DOHH2 (cell line): ENCODE data around the gene DPYD.

Experiments used
- H3F3A ChIP-seq: fragments of 200-600 bp; sonication (generic), shearing (Covaris generic); 2 replicates; pipeline ENCODE4 v1.6.0; 2016; ENCODE audit warnings: antibody characterized with exemption, mild to moderate bottlenecking; ENCODE audit not compliant: control insufficient read depth, insufficient read depth
- H3K27ac ChIP-seq: fragments of 200-600 bp; sonication (generic); 2 replicates; pipeline ENCODE4 v1.5.1; 2014; ENCODE audit warnings: low read depth, mild to moderate bottlenecking, low read length, moderate library complexity
- H3K27me3 ChIP-seq: fragments of 200-600 bp; sonication (generic); 2 replicates; pipeline ENCODE4 v1.6.1; 2014; ENCODE audit warnings: mild to moderate bottlenecking, low read length, mixed read lengths; ENCODE audit not compliant: control insufficient read depth
- H3K36me3 ChIP-seq: fragments of 200-600 bp; sonication (generic); 2 replicates; pipeline ENCODE4 v1.6.1; 2014; ENCODE audit warnings: mild to moderate bottlenecking, low read length, moderate library complexity, mixed read lengths; ENCODE audit not compliant: control insufficient read depth
- H3K4me1 ChIP-seq: fragments of 200-600 bp; sonication (generic); 2 replicates; pipeline ENCODE4 v1.6.1; 2014; ENCODE audit warnings: mild to moderate bottlenecking, low read length, mixed read lengths; ENCODE audit not compliant: control insufficient read depth
- H3K4me2 ChIP-seq: fragments of 200-600 bp; sonication (generic); 2 replicates; pipeline ENCODE4 v1.6.0; 2014; ENCODE audit warnings: mild to moderate bottlenecking, low read length, moderate library complexity
- H3K4me3 ChIP-seq: fragments of 200-600 bp; sonication (generic); 2 replicates; pipeline ENCODE4 v1.5.1; 2014; ENCODE audit warnings: mild to moderate bottlenecking, low read length, mixed read lengths
- H3K79me2 ChIP-seq: fragments of 200-600 bp; sonication (generic); 2 replicates; pipeline ENCODE4 v1.6.1; 2014; ENCODE audit warnings: mild to moderate bottlenecking, low read length, mixed read lengths; ENCODE audit not compliant: control insufficient read depth
- H3K9me2 ChIP-seq: fragments of 200-600 bp; sonication (generic); replicated peaks from 2 replicates; pipeline ENCODE4 v1.6.1; 2014; ENCODE audit warnings: mild to moderate bottlenecking, low read length, mixed read lengths; ENCODE audit not compliant: control insufficient read depth
- H3K9me3 ChIP-seq: fragments of 200-600 bp; sonication (generic); 2 replicates; pipeline ENCODE4 v1.6.1; 2014; ENCODE audit warnings: antibody characterized with exemption, low read length, mixed read lengths; ENCODE audit not compliant: control insufficient read depth, insufficient read depth
- H4K20me1 ChIP-seq: fragments of 200-600 bp; sonication (generic); 2 replicates; pipeline ENCODE4 v1.6.0; 2014; ENCODE audit warnings: low read depth, mild to moderate bottlenecking, antibody characterized with exemption, low read length, moderate library complexity; ENCODE audit not compliant: control insufficient read depth, insufficient read depth
- EZH2phosphoT487 ChIP-seq: fragments of 200-600 bp; sonication (generic); IDR thresholded peaks from 2 replicates; pipeline ENCODE4 v1.6.1; 2017; ENCODE audit warnings: borderline replicate concordance, mild to moderate bottlenecking, antibody characterized with exemption, low read length, moderate library complexity, mixed read lengths
- TF ChIP-seq, protein P1 (sequence below): fragments of 200-600 bp; sonication (generic); IDR thresholded peaks from one replicate; pipeline ENCODE4 v1.5.1; 2014; ENCODE audit warnings: antibody characterized with exemption, mild to moderate bottlenecking, low read depth, low read length; ENCODE audit not compliant: poor library complexity, severe bottlenecking

Gene DPYD

DNA sequence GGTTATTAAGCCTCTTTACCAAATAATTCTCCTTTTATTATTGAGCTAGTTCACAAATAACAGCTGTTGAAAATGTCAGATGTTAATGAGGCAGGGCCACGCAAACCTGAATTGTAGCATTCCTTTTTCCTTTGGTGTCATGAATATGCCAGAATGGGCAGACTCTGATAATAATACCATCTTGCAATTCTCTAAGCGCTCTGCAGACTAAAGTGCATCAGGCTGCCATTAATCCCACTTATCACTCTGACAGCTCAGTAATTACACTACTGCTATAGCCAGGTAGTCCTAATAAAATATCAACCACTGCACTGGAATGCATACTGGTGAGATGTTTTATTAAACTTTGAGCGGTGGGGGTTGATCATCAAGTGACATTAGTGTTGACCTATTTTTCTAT is 177.7 kb downstream of the DPYD start:
- H3K4me1 ChIP-seq = no peaks in the 10 kb centered on the region
- no peaks in the 10 kb centered on the region for H4K20me1 ChIP-seq
- H3F3A ChIP-seq = no peaks in the 10 kb centered on the region
- no peak overlapping the region for H3K27ac ChIP-seq
- no peak overlapping the region for H3K4me3 ChIP-seq
- no peaks in the 10 kb centered on the region for H3K9me3 ChIP-seq
- H3K4me2 ChIP-seq = no peak overlapping the region
- no peaks in the 10 kb centered on the region for H3K27me3 ChIP-seq
- H3K9me2 ChIP-seq = no peaks in the 10 kb centered on the region
- no peaks in the 10 kb centered on the region for H3K36me3 ChIP-seq
- no peak for TF ChIP-seq EZH2phosphoT487
- TF ChIP-seq, protein P1, sequence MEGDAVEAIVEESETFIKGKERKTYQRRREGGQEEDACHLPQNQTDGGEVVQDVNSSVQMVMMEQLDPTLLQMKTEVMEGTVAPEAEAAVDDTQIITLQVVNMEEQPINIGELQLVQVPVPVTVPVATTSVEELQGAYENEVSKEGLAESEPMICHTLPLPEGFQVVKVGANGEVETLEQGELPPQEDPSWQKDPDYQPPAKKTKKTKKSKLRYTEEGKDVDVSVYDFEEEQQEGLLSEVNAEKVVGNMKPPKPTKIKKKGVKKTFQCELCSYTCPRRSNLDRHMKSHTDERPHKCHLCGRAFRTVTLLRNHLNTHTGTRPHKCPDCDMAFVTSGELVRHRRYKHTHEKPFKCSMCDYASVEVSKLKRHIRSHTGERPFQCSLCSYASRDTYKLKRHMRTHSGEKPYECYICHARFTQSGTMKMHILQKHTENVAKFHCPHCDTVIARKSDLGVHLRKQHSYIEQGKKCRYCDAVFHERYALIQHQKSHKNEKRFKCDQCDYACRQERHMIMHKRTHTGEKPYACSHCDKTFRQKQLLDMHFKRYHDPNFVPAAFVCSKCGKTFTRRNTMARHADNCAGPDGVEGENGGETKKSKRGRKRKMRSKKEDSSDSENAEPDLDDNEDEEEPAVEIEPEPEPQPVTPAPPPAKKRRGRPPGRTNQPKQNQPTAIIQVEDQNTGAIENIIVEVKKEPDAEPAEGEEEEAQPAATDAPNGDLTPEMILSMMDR = no peak
- no peaks in the 10 kb centered on the region for H3K79me2 ChIP-seq

- Histone ChIP-seq H3K27me3 (no peaks in the 10 kb centered on the region), H3K36me3 (no peaks in the 10 kb centered on the region), H3K9me3 (no peaks in the 10 kb centered on the region), H3K79me2 (no peaks in the 10 kb centered on the region), H3K4me1 (no peaks in the 10 kb centered on the region), H3K27ac (no peak overlapping the region), H3K9me2 (no peaks in the 10 kb centered on the region), H3K4me3 (no peak overlapping the region), H4K20me1 (no peaks in the 10 kb centered on the region), H3F3A (no peaks in the 10 kb centered on the region), H3K4me2 (no peak overlapping the region)
- TF ChIP-seq, protein P1 = no peak
- no peak for TF ChIP-seq EZH2phosphoT487
These were observed 179.9 kb downstream of the DPYD start for GRCh38 chr1:97740891-97741290.

- H3K27ac ChIP-seq = no peak overlapping the region
- H3F3A ChIP-seq = no peaks in the 10 kb centered on the region
- TF ChIP-seq, protein P1 = no peak
- H3K27me3 ChIP-seq = no peaks in the 10 kb centered on the region
- H3K4me2 ChIP-seq = no peak overlapping the region
- no peaks in the 10 kb centered on the region for H3K36me3 ChIP-seq
- no peaks in the 10 kb centered on the region for H3K79me2 ChIP-seq
- H3K4me1 ChIP-seq = no peaks in the 10 kb centered on the region
- no peaks in the 10 kb centered on the region for H3K9me3 ChIP-seq
- no peak overlapping the region for H3K4me3 ChIP-seq
- no peaks in the 10 kb centered on the region for H3K9me2 ChIP-seq
- no peaks in the 10 kb centered on the region for H4K20me1 ChIP-seq
These were observed 181.2 kb downstream of the DPYD start for GRCh38 chr1:97739596-97740103.

- Histone ChIP-seq H3K27ac (no peak overlapping the region), H3F3A (no peaks in the 10 kb centered on the region), H3K27me3 (no peaks in the 10 kb centered on the region), H4K20me1 (no peaks in the 10 kb centered on the region), H3K4me2 (no peak overlapping the region), H3K79me2 (no peaks in the 10 kb centered on the region), H3K4me1 (no peaks in the 10 kb centered on the region), H3K36me3 (no peaks in the 10 kb centered on the region), H3K9me3 (no peaks in the 10 kb centered on the region), H3K4me3 (no peak overlapping the region), H3K9me2 (no peaks in the 10 kb centered on the region)
- TF ChIP-seq, protein P1 = no peak
- no peak for TF ChIP-seq EZH2phosphoT487
These were observed 182.6 kb downstream of the DPYD start for GRCh38 chr1:97738270-97738669.
